Stimulated activated CD4-positive, alpha-beta T cell treated with anti-CD3 and anti-CD28 coated beads, Interleukin-4, amount 100 ng/mL, for 4 hours (primary cell): Measurements from ENCODE around the gene DNMT3A.

Experiments used
- DNase-seq, 2 experiments: peaks; one replicate each; pipeline ENCODE4 v3.0.0-alpha.2; 2020

DNMT3A gene

DNA sequence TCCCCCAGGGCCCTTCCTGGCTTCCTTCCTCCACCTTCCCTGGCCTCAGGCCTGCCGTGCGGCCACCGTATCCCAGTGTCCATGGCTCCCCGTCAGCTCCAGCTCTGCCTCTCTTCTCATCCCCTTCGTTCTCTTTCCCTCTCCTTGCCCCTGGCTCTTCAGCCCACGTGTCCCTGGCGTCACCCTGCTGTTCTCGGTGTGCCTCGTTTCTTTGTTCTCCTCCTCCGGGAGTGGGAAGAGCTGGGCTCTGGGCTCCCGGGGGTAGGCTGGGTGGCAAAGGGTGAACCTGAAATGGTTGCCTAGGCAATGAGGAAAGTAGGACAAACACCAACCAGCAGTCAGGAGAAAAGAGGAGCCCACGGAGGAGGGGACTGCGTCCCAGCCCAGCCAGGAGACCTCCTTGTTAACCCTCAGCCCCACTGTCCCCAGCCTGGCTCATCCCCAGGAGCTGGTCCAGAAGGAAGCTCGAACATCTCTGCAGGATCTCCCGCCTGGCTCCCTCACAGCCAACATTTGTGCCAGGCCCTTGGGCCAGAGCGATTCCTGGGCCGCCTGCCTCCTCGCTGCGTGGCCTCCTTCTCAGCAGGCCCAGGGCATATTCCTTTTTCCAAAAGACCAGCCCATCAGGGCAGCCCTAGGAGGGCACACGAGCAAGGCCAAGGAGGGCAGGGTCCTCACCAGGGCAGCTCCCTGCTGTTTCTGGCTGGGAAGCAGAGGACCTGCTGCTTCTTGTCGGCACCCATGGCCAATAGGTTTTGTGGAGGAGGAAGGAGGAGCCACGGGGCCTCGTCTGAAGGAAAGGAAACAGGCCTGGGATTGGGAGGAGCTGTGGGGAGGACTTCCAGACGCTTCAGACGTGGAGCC lies 30.9 kb upstream of the DNMT3A start:
- no peak for DNase-seq

DNA sequence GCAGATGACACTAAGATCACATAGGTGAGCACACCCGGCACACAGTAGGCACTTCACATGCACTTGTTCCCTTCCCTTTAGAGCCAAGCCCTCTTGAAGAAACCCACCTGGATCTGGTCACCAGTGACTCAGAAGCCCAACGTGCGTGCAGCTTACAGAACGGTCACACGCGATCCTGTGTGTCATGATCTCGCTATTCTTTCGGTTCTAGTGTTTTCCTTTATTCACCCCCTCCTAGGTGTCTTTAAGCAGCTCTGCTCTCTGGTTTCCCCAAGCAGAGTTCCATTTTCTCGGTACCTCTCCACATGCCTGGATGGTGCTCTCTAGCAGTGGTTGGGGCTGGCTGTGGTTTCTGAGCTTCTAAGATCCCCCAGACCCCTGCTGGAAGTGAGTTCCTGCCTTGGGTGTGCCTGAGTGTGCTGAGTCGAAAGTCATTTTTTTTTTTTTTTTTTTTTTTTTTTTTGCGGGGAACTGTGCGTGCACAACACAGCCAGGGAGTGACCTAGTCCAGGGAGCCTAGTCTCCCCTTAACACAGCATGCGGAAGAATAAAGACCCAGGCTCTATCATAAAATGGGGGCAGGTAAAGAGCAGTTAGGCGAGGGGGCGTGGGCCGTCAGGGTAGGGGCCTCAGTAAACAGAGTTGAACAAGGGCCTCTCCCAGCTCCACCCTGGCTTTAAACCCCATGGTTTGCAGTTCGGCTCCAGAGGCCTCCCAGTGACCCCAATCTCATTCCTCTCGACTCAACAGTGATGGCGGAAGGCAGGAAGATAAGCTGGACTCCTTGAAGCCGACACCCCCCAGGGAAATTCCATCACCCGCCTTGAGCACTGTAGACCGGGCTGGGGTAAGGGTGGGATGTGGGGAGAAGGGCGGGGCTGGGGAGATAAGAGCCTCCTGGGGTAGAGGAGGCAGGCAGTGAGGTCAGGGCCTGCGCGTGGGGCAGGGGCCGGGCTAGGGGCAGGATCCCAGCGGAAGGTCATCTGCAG lies 29.8 kb upstream of the DNMT3A start:
- no peak for DNase-seq

- no peak for DNase-seq
Measured at GRCh38 chr2:25369876-25370275, 28.2 kb upstream of the DNMT3A start.

DNA sequence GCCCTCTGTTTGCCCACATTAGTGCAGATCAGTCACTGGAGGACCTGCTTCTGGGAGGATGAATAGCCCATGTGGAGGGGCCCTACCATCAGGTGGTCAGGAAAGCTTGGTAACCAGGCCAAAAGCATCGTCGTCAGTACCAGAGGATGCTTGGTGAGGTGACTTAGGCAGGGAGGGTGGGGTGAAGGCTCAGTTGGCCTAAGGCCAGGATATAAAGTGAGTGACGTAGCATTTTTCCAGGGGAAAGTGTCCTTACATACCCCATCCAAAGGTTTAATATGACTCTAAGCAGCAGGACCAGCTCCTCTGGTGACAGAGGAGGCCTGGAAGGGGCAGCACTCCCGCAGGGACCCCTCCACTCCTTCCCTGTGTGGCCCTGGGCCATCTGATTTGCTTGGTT lies 27.7 kb upstream of the DNMT3A start:
- no peak for DNase-seq

GRCh38 chr2:25368660-25369059 lies 26.9 kb upstream of the DNMT3A start:
- no peak for DNase-seq

- DNase-seq: no peak
Measured at GRCh38 chr2:25367296-25367695, 25.6 kb upstream of the DNMT3A start.

DNA sequence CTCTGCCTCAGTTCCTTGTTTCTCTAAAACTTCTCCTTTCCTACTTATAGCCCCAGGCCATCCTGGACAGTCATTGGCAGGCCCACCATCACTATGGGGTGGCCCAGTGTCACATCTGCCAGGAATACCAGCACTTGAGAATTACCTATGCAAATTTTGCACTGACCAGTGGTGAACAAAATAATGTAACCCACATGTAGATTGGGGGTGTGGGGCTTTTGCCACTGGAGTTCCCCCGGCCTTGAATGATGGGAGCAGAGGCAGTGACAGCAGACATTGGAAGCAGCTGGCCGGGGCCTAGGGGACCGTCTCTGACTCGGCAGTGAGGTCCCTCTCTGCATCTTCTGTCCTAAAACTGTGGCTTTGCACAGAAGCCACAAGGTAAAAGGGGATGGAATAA lies 24.9 kb upstream of the DNMT3A start:
- DNase-seq: no peak

DNA sequence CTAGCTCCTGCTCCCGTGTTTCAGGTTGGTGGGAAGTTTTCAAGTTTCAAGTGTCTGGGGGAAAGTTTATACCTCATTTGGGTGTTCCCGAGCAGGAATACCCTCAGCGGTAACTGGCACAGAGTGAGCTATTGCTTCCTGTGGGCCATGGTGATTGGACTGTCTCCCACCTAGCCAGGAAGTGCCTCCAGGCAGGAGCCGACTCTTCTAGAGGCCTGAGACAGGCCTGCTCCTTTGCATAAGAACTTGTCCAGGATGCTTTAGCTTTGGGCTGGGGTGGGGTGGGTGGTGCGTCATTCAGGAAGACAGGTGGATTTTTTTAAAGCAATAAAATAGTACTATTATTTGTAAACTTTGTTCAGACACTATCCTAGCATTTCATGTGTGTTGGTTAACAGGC lies 23.5 kb upstream of the DNMT3A start:
- no peak for DNase-seq

DNA sequence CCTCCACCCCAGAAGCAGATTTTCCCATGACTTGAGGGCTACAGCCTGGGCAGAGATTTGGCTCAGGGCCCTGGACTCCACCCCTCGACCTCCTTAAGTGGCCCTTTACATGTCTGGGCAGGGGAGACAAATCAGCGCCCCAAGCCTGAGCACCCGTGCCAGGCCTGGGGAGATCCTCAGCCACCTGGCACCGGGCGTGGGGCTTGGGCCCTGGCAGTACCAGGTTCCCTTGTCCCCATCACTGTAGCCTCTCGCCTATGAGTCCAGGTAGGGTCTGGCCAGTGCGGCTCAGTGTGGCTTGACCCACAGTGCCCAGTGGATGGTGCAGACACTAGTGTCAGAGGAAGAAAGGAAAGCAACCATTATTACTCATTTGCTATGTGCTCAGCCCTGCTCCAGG lies 22.0 kb upstream of the DNMT3A start:
- DNase-seq: no peak

- peak; percentile 39 to 54 for DNase-seq
Measured at GRCh38 chr2:25362434-25363145, 20.9 kb upstream of the DNMT3A start.

DNA sequence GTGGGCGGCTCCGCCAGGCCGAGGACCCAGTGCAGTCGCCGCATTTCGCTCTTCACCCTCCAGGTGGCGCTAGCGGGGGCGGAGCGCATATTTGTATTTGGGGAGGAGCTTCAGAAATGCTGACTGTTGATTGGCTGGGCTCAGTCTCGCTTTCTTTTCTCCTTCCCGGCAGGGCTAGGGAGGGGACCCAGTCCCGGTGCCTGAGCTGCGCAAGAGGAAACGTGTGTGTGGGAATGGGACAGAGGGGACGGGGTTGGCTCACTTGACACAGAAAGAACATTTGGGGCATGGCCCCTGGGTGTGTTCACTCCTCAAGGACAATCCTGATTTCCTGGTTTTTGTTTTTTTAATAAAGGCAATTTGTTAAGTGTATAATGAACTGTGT lies 20.3 kb upstream of the DNMT3A start:
- DNase-seq: peak; percentile 90 to 91

GRCh38 chr2:25361261-25362048 lies 19.7 kb upstream of the DNMT3A start:
- no peak for DNase-seq

DNA sequence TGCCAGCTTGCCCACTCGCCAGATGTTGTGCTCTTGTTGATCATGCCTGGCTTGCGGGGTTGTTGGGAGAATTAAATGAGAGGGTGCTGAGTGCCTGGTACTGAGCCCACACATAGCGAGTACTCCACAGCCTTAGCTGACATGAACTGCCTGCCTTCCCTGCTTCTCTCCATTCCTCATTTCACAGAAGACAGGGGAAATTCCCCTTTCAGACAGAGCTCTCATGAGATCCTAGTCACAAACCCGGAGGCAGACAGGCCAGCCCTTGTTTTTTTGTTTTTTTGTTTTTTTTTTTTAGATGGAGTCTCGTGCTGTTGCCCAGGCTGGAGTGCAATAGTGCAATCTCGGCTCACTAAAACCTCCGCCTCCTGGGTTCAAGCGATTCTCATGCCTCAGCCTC lies 17.1 kb upstream of the DNMT3A start:
- no peak for DNase-seq

- DNase-seq: no peak
Measured at GRCh38 chr2:25358249-25358815, 16.6 kb upstream of the DNMT3A start.

DNA sequence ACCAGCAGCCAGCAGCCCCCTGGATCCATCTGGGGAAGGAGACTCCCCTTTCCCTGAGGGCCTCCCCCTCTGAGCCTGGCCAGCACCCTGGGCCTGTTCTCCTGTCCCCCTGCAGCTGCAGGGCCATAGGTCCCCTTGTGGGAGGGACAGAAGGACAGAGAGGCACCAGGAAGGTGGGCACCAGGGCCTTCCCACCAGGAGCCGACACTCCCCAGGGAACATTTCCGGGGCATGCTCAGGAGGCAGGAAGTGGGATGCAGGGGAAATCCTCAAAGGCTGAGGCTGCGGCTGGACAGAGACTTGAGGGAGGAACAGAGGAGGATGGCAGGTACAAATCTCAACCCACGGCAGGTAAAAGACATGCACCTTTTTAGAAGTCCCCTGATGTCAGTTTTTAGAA lies 14.4 kb upstream of the DNMT3A start:
- DNase-seq: no peak

GRCh38 chr2:25355270-25355669 lies 13.5 kb upstream of the DNMT3A start:
- DNase-seq: no peak

GRCh38 chr2:25354116-25354515 lies 12.4 kb upstream of the DNMT3A start:
- no peak for DNase-seq

- no peak for DNase-seq
Measured at GRCh38 chr2:25349397-25349796, 7.7 kb upstream of the DNMT3A start.

DNA sequence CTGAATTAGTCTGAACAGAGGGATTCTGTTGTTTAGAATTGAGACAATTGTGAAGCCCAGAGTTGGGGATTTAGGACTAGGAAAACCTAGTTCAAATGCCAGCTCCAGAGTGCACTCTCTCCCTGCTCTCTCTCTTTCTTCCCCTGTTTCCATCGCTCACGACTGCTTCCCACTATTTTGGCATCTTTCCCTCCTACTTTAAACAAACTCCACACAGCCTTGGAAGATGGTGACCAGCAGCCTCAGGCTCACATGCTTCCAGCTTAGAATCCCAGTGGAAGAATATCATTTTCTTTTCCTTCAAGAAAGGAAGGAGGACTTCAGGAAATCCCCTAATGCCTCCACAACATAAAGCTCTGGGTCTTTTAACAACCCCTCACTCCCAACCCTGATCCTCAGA lies 6.1 kb upstream of the DNMT3A start:
- DNase-seq: no peak

DNA sequence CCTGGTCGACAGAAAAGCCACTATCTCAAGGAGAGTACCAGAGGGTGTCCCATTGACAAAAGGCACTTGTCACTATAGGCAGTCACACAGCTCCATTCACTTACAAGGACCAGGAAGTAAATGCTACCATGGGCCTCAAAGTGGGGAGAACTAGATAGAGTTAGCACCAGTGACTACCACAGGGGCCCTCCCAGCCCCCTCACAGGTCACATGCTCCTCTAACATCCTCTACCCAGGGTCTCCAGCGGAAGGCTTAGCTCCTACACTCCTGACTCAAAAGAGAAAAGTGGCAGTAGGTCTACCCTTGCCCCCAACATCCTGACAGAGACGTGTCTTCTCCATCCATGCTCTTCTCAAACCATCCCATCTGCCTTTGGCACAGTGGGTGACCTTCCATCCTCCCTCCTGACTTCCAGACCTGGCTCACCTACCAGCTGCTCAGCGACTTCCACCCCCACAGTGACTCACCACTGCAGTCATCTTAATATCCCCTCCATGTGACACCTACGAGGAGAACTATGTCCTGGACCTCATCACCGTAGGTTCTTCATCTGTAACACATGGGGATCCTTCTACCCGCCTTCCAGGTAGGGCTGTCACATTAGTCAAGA lies 5.6 kb upstream of the DNMT3A start:
- DNase-seq: peak in 1 of 2 experiments; percentile 54

DNA sequence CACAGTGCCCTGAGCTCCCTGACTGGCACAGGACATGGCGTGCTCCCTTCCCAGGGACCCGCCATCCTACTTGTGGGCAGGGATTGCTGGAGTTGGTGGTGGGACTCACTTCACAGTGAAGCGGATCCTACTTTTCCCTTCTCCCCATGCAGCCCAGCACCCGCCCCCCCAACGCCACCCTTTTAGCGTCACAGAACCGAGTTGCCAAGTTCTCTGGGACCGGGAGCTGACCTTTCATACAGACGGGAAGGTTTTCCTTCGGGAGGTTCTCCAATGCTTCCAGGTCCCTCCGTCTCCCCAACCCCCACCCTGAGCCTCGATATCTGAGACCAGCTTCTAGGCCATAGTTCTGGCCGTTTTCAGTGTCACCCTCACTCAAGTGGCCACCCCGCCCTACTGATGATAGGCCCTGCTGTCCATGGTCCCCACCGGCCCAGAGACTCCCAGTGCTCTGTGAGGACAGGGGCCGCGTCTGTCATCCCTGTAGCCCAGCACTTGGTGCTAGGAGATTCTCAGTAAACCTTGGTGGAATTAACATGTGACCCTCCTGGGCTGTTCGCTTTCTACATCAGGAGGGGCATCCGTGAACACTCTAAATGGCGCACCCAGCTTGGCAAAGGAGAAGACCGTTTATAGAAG lies 1.6 kb upstream of the DNMT3A start:
- DNase-seq: no peak
